ENCODE data around the gene PEX19.

Gene PEX19

GRCh38 chr1:160237558-160237957, 47.4 kb downstream of the PEX19 start:
- DNase-seq: no peak

- no peak for DNase-seq
Measured at GRCh38 chr1:160236806-160237205, 48.1 kb downstream of the PEX19 start.

- no peak for DNase-seq
Measured at GRCh38 chr1:160232911-160233310, 52.0 kb downstream of the PEX19 start.

- DNase-seq: no peak
Measured at GRCh38 chr1:160228431-160228830, 56.5 kb downstream of the PEX19 start.

- DNase-seq: no peak
Measured at GRCh38 chr1:160227561-160227960, 57.4 kb downstream of the PEX19 start.

- no peak for DNase-seq
Measured at GRCh38 chr1:160227034-160227433, 57.9 kb downstream of the PEX19 start.

Measured in EL (cell line).